ENCODE results near the gene IRX6. TPM values are rescaled to one million over a fixed set of nuclear protein-coding genes. Genes with fewer than 3 reads are reported as not detected.

Gene IRX6
- total and polyA plus RNA-seq, 2 of the 8 experiments (the other 6 are each of a cell fraction or from before 2014, with no cell fraction given), result 0.61 TPM; not detected in 1

DNA sequence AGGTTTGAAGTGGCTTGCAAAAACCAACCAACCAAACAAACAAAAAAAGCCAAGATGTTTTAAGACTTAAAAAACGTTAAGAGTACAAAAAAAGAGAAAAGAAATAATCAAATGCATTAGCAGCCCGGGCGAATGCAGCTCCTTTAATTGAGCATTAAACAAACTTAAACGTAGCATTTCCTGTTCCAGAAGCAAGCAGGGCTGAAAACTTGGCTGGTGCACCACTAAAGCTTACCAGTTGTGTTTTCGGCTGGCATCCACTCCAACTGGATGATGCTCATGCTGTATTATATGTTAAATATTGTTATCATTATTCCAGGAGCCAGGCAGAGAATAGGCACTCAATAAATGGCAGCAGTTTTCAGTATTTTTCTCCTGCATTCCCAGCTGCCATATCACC lies 45.1 kb downstream of the IRX6 start:
- H2BK15ac ChIP-seq (ENCODE audit: low read length), result no peak overlapping the region
- no peaks in the 10 kb centered on the region for H3K79me2 ChIP-seq (ENCODE audit: control insufficient read depth in 1 of 2, insufficient read depth in 2 of 2, low read length in 2 of 2)
- no peak overlapping the region for H2AK5ac ChIP-seq (ENCODE audit: low read depth, low read length)
- no peak overlapping the region for H2BK5ac ChIP-seq (ENCODE audit: low read depth, low read length)
- DNase-seq (ENCODE audit: low read depth in 1 of 2, low spot score in 2 of 2) (no peak), FAIRE-seq (no peak)
- peaks cover 0 to 4% (median 2%) of the 10 kb centered on the region in 4 experiments; a peak in 4 of 7 replicates for H3K27me3 ChIP-seq (replicated peaks in 1 of 4; ENCODE audit: control insufficient read depth in 3 of 4, extremely low read depth in 1 of 4, insufficient read depth in 3 of 4, low read length in 3 of 4)
- H4K5ac ChIP-seq (ENCODE audit: insufficient read length, low read depth, low read length), result no peak overlapping the region
- no peaks in the 10 kb centered on the region for H4K20me1 ChIP-seq (replicated peaks in 1 of 2; ENCODE audit: control insufficient read depth in 1 of 2, insufficient read depth in 2 of 2, low read length in 2 of 2)
- no peak overlapping the region for H2BK20ac ChIP-seq (ENCODE audit: low read length)
- H2BK12ac ChIP-seq (ENCODE audit: low read depth, low read length), result no peak overlapping the region
- no peaks in the 10 kb centered on the region for H3K79me1 ChIP-seq (ENCODE audit: low read depth, low read length)
- H3K23ac ChIP-seq (ENCODE audit: insufficient read length), result no peak overlapping the region
- H2AFZ ChIP-seq (ENCODE audit: low read length), result no peak overlapping the region
- 78% methylated on average over 5 of the region's 5 CpGs; no CpG with 5 or more reads in 1 of the 2 experiments for WGBS, 2 experiments (ENCODE audit: extremely low coverage in 1 of 2, insufficient coverage in 1 of 2, insufficient read length in 1 of 2, insufficient replicate concordance in 2 of 2, low coverage in 1 of 2, low lambda C conversion rate in 2 of 2, missing lambda C conversion rate in 1 of 2)
- ChIA-PET CTCF (ENCODE audit: partially characterized antibody) (no interaction called here), POLR2A (ENCODE audit: partially characterized antibody) (no interaction called here)
- no peak overlapping the region for H3K56ac ChIP-seq (replicated peaks; ENCODE audit: insufficient read length, low read depth, low read length)
- no peaks in the 10 kb centered on the region for H3K36me3 ChIP-seq (ENCODE audit: control insufficient read depth in 2 of 4, insufficient read depth in 4 of 4, low read length in 3 of 4)
- no peaks in the 10 kb centered on the region for H3K9me3 ChIP-seq (ENCODE audit: insufficient read depth in 2 of 2, low read depth in 1 of 2, low read length in 1 of 2)
- H3K9ac ChIP-seq (replicated peaks in 1 of 4; ENCODE audit: extremely low read depth in 1 of 4, low read depth in 3 of 4, low read length in 3 of 4), result no peak overlapping the region
- no peak overlapping the region for H4K91ac ChIP-seq (replicated peaks; ENCODE audit: insufficient read length, low read length)
- peaks cover 0 to 8% (median 2%) of the 10 kb centered on the region in 4 experiments; a peak in 2 of 7 replicates for H3K4me1 ChIP-seq (replicated peaks in 1 of 4; ENCODE audit: control insufficient read depth in 3 of 4, insufficient read depth in 4 of 4, low read length in 3 of 4)
- H3K23me2 ChIP-seq (ENCODE audit: low read depth, low read length), result no peaks in the 10 kb centered on the region
- H3K18ac ChIP-seq (ENCODE audit: extremely low read depth, low read length), result no peak overlapping the region
- H3K14ac ChIP-seq (ENCODE audit: insufficient read length), result no peak overlapping the region
- H3K4me2 ChIP-seq (ENCODE audit: insufficient read depth in 1 of 2, low read depth in 2 of 2, low read length in 2 of 2), result no peak overlapping the region
- no peak overlapping the region for H3K4me3 ChIP-seq (ENCODE audit: extremely low read depth in 1 of 4, insufficient read depth in 2 of 4, low read depth in 3 of 4, low read length in 4 of 4)
- H4K8ac ChIP-seq (ENCODE audit: extremely low read depth, insufficient read depth, low read length), result no peak overlapping the region
- no peak overlapping the region for H3K27ac ChIP-seq (ENCODE audit: low read depth, low read length)
- no peak overlapping the region for H2BK120ac ChIP-seq (replicated peaks; ENCODE audit: low read depth, low read length)
- H3K4ac ChIP-seq (replicated peaks; ENCODE audit: insufficient read length, low read depth, low read length), result no peak overlapping the region
- TF ChIP-seq HDAC6 (IDR thresholded peaks at IDR 0.05; ENCODE audit: low read depth, low read length) (no peak), NRF1 (IDR thresholded peaks at IDR 0.05; ENCODE audit: low read depth, low read length) (no peak), TAF7 (optimal IDR thresholded peaks at IDR 0.05; ENCODE audit: borderline replicate concordance, low read depth, low read length) (no peak), CBX8 (IDR thresholded peaks at IDR 0.05; ENCODE audit: borderline replicate concordance, low read depth, low read length) (no peak), EGR1 (IDR thresholded peaks at IDR 0.05; ENCODE audit: borderline replicate concordance, low read depth, low read length) (no peak), TAF1 (IDR thresholded peaks at IDR 0.05; ENCODE audit: low read depth, low read length) (no peak)
- TF ChIP-seq, protein P1, sequence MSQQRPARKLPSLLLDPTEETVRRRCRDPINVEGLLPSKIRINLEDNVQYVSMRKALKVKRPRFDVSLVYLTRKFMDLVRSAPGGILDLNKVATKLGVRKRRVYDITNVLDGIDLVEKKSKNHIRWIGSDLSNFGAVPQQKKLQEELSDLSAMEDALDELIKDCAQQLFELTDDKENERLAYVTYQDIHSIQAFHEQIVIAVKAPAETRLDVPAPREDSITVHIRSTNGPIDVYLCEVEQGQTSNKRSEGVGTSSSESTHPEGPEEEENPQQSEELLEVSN (IDR thresholded peaks at IDR 0.05), result no peak
